ENCODE results near the gene PRKCE.

GRCh38 chr2:45643095-45643494, 8.4 kb upstream of the PRKCE start:
- TF ChIP-seq SUZ12 (IDR thresholded peaks at IDR 0.05; ENCODE audit: extremely low read depth, insufficient read depth, insufficient read length) (no peak), YY1 (IDR thresholded peaks at IDR 0.05; ENCODE audit: insufficient read depth, insufficient read length) (no peak)

Data from NT2/D1 (cell line).